ENCODE data around the gene KISS1.

Gene KISS1

DNA sequence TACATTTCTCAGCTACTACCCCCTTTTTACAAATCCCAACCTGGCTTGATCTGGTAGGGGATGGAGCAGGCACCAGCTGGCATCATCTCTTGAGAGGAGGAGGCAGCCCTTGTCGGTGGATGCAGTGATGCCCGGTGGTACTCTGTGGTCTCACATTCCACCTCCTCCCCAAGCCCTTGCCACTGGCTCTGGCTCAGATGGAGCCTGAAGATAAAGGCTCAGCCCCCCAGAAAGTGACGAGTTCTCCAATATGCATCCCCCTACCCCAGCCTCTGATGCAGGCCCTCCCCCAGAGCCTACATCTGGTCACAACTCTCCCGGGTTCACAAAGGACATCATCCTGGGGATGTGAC lies 21.3 kb upstream of the KISS1 start:
- DNase-seq, result no peak
- no peak for ATAC-seq

DNA sequence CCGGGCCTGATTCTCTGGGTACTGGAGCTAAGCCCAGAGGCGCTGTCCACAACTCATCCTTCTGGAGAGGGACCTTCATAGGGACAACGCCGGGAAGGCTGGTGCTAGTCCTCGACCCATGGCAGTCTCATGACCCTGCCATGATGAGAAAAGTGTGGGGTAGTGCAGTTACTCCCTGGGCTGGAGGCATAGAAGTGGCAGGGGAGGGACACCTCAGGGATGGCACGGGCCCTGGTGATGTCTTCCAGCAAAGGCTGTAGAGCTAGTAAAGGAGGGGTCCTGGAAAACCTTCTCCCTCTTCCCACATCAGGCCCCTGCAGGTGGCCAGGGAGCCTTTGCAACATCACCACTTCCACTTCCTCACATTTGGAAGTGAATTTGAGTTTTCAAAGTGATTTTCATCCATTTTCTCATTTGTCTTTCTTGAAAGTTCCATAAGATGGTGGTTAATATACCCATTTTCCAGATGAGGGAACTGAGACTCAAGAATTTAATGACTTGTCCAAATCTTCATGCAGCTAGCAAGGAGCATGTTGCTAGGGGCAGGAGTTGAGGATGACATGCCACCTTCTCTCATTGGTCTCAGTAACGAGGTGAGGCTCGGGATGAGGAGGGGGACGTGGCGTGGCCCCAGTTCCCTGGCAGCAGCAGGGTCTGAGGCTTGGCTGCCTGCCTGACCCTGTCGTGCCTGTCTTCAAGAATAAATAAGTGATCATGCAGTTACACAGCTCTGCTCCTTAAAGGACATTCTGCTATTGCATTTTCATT lies 20.8 kb upstream of the KISS1 start:
- no peak for DNase-seq
- no peak for ATAC-seq

DNA sequence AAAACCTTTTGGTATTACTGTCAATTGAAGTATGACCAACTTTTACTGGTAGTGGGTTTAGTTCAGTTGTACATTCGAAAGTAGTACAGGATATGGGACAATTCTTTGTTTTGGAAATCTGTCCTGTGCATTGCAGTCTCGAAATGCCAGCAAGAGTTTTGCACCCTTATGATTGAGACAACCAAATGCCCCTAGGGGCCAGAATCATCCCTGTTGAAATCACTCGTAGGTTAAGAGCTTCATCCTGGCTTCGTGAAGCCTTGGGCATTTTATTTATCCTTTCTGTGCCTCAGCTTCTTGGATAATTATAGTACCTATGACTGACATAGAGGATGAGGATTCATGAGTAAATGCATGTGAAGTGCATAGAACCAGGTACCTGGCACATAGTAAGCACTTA lies 19.9 kb upstream of the KISS1 start:
- no peak for ATAC-seq
- no peak for DNase-seq

DNA sequence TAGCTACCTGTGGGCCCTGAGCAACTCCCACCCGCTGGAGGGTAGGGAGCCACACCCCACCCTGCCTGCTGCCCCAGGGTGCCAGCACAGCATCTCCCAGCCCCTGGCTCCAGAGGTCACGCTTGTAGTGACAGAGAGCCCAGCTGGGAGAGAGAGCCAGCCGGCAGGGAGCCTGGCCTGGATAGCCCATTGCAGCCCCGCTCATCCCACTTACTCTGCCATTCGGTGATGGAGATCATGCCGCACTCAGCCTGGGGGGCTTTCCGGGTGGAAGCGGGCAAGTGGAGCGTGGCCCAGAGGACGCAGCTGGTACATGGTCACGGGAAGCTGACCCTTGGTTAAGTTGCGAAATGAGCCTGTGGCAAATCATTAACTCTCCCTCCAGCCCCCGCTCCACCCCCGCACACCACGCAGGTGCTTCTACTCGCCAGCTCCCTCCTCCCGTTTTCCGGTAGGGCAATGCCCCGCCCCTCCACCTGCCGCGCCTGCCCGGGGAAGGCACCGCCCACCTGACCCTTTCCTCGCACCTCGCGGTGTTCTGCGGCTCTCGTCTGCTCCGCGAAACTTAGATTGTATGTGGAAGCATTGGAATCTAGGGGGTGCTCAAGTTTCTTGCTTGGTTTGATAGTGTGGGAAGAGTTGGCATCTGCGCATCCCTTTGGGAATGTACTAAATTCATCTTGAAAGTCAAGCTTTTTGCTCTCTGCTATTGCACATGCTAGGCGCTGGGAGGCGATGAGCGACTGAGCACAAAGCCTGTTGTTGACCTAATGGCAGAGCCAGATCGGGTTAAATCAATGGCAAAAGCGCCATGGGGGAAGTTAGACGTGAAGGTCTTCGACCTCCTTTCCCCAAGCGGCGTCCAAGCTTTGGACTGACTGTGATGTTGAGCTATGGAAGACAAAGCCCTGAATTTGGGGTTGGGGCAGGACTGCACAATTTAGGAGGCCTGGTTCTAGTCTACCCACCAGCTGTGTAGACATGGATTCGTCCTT lies 17.7 kb upstream of the KISS1 start, which contains the start of gene GOLT1A:
Gene GOLT1A (minus strand): TSS at position 321 of the 995 bp plus-strand sequence. CDS start 82 bp downstream, at position 239.
- ATAC-seq, result peak; percentile 65
- DNase-seq, result peak; percentile 55

- no peak for DNase-seq
- no peak for ATAC-seq
Observed at GRCh38 chr1:204212715-204213114, 16.4 kb upstream of the KISS1 start.

- ATAC-seq (no peak), DNase-seq (no peak)
Observed at GRCh38 chr1:204211046-204211445, 14.8 kb upstream of the KISS1 start.

GRCh38 chr1:204207136-204207616 lies 10.9 kb upstream of the KISS1 start:
- DNase-seq (peak; percentile 87), ATAC-seq (peak; percentile 87)

DNA sequence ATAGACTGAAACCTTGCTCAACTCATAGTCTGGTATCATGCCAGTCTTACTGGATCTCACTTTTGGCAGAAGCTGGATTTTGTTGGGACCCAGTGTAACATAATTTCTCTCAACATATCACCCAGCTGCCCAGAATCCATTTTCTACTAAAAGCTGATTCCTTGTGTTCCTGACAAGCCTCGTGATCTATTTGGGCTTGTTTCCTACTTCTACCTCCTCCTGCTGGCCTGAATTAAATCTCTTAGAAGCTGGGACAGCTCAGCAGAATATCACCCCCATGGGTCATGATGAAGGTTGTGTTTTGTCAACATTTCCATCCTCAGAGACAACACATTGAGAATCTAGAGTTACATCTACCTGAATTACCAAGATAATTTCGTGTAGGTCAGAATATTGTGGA lies 9.8 kb upstream of the KISS1 start:
- ATAC-seq (no peak), DNase-seq (no peak)

DNA sequence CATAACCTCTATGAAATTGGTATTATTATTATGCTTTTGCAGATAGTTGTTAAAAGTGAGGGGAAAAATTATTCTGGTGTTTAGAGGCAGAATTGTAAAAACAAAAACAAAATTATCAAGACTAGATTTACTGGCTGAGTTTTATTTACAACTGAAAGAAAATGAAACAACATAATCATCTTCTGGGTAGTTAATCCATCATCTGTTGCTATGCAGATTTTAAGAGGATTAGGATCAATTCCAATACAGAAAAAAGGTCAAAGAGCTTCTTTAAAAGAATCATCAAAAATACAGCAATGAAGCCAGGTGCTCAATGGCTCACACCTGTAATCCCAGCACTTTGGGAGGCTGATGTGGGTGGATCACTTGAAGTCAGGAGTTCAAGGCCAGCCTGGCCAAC lies 9.2 kb upstream of the KISS1 start:
- no peak for DNase-seq

GRCh38 chr1:204204944-204205343 lies 8.7 kb upstream of the KISS1 start:
- ATAC-seq, result no peak
- DNase-seq, result no peak

More for the DNA sequence above, 9.2 kb upstream of the KISS1 start:
- no peak for ATAC-seq

DNA sequence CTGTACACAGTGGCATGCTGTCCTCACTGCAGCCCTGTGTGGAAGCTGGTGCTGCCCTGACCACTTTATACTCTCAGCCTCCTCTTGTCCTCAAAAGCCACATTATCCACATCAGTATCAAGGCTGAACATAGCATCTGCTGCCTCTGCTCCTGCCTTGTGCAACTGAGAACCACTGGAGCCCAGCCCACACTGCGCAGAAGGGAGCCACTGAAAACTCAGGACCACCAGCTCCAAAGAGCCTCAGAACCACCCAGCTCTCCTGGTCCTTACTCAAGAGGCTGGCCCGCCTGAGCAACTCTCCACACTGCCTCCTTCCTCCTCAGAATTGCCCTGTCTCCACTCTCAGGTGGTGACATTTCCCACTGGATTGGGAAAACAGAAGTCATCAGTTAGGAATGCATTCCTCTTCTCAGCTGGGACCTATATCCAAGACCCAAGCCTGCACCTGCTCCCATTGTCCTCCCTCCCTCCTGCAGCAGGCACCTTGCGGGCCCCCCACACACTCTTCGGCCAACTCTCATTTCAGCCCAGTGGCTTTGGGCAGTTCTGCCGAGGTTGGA lies 7.0 kb upstream of the KISS1 start:
- ATAC-seq (no peak), DNase-seq (no peak)

DNA sequence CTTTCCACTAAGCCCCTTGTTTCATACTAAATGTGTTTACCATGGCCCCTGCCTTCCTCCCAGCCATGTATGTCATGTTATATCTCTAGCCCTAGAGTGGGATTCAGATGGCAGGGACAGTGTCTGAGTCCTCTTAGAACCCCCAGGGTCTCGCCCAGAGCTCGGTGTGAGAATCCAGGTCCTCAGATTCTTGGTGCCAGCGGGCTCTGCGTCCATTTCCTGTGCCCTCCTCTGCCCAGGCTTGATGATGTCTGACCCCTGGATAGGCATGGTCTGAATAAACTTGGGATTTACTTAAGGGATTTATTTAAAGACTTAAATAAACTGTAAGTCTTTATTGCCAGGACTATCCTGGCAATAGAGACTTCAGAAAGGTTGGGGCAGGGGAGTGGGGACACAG lies 6.2 kb upstream of the KISS1 start:
- DNase-seq (no peak), ATAC-seq (no peak)

DNA sequence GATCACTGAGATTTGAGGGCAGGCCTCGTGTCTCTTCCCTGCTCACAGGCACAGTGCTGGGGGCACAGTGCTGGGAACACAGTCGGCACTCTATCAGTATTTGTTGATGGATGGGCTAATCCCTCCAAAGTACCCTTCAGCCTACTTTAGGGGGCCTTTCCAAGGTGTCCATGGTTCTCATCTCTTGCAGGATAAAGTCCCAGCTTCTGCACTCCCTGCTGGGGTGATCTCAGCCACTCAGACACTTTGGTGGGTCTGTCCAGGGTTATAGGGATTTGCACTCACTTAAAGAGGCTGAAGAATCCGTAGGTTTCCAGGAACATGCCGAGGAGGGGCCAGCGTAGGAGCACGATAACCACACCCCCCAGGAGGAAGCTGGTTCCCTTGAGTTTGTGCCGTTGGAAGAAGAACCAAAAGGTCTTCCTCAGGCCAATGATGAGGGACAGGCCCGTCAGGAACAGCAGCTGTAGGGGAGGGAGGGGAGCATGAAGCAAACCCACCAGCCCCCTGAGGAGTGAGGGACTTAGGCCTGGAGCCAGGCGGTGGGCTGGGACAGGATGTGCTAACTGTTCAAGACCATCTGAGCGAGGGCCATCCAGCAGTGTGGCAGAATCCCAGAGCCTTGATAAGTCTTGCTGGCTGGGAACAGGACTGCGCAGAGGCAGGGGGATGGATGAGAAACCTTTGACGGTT lies 5.2 kb upstream of the KISS1 start:
- ATAC-seq, result no peak
- no peak for DNase-seq

DNA sequence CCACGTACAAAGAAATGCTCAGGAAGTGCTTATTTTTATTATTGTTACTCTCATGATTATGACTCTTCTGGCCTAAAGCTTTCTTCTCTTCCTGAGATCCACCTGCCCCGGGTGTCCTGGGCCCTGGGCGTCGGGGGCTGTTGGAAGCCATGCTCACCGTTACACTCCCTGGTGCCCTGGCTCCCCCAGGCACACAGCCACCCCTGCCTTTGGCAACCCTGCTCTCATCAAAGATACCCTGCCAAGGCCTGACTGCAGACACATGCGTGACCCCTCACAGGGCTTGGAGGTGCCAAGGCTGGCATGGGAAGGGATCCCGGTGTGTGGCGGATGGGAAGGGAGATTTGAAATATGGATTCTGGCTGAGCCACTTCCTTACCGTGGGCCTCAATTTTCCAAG lies 3.3 kb upstream of the KISS1 start:
- DNase-seq, result no peak
- no peak for ATAC-seq

DNA sequence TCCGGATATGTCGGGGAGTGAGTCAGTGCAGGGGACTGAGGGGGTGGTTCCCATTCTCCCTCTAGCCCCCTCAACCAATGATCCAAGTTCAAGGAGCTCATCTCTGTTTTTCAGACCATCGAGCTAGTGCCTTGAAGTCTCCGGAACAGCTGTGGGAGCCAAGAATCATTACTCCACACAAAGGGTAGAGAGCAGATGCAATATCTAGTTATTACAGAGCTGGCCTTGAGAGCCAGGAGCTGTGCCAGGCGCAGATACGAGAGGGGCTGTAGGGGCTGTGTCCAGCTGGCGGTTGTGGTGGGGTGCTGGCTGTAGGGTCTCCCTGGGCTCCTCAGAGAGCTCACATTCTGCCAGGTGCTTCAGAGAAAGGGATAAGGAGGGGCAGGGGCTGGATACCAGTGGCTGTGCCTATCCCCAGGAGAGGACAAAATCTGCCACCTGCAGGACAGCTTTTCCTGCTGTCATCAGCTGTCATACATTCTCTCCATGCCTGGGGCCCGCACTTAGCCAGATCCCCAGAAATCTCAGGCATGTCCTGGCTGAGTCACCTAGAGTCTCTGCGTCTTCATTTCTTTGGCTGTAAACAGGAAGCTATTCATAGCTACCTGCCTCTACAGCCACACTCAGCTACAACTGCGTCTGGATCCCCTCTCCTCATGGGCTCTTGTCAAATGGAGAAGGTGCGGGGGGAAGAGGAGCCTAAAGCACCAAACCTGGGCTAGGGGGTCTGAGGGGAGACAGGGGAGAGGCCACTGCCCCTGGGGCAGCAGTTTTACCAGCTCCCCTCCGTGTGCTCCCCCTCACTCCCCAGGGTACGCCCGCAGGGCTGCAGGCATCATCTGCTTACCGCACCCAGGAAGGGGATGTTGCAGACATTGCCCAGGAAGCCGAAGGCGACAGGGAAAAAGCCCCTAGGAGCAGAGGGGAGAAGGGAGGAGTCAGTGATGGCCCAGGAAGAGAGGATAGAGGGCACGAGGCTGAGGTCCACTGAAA lies 2.4 kb upstream of the KISS1 start:
- DNase-seq (no peak), ATAC-seq (no peak)

- no peak for ATAC-seq
- DNase-seq, result no peak
Observed at GRCh38 chr1:204197068-204197467, 777 bp upstream of the KISS1 start.

DNA sequence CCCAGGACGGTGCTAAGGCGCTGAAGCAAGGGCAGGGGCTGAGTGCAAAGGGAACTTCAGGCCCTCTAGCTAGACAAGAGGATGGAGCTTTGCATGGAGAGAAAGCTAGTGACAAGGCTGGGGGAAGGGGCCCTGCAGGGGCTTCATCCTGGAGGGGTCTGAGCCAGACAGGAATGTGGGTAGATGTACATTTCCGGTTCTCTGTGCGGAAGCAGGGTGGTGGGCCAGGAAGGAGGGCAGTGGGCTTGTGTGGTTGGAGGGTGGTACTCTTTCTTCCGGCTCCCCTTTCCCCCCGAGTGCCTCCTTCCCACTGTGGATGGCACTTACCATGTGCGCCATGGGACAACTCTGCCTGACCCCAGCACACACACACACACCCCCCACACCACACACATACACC lies 1.5 kb downstream of the KISS1 start:
- no peak for ATAC-seq
- no peak for DNase-seq

DNA sequence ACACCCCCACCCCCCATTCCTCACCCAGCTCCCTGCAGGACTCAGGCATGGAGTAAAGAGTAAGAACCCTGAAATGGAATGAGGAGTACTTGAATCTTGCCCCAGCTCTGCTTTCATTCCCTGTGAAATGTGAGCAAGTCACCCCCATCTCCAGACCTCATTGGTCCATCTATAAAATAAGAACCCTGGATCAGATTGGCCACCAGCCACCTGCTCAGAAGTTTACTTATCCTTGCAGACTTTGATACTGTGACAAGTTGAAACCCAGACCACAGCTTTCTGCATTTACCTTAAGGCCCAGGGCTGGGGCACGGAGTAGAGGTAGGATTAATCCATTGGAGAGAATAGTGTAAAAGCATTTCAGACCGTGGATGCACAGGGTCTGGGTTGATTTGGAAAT lies 2.2 kb downstream of the KISS1 start:
- DNase-seq (no peak), ATAC-seq (no peak)

GRCh38 chr1:204192589-204193352 lies 3.5 kb downstream of the KISS1 start:
- no peak for ATAC-seq
- DNase-seq, result no peak

GRCh38 chr1:204192046-204192445 lies 4.2 kb downstream of the KISS1 start:
- ATAC-seq (no peak), DNase-seq (no peak)

All from stimulated activated naive CD8-positive, alpha-beta T cell treated with anti-CD3 and anti-CD28 coated beads, Interleukin-15, Interleukin-2, amounts not matched to agents 100 U/mL and 50 U/mL, for 24 hours (primary cell).